Uterus (tissue), 2 donors: Measurements from ENCODE around the gene SULF2.

Source experiments
- POLR2A ChIP-seq, 2 donors: fragments of 450-650 bp; IDR thresholded peaks; one replicate each; pipeline ENCODE4 v1.6.1; 2016; ENCODE audit warnings: antibody characterized with exemption in 2 of 2, mild to moderate bottlenecking in 1 of 2, moderate library complexity in 1 of 2
- TF ChIP-seq, protein P1 (sequence below), 4 experiments: fragments of 200-600 bp in 2 of 4; fragments of 450-650 bp in 2 of 4; sonication (generic) in 2 of 4; IDR thresholded peaks; one replicate each; pipeline ENCODE4 v1.5.1; 2016 to 2019; ENCODE audit warnings: antibody characterized with exemption in 4 of 4, mild to moderate bottlenecking in 2 of 4, moderate library complexity in 1 of 4

DNA sequence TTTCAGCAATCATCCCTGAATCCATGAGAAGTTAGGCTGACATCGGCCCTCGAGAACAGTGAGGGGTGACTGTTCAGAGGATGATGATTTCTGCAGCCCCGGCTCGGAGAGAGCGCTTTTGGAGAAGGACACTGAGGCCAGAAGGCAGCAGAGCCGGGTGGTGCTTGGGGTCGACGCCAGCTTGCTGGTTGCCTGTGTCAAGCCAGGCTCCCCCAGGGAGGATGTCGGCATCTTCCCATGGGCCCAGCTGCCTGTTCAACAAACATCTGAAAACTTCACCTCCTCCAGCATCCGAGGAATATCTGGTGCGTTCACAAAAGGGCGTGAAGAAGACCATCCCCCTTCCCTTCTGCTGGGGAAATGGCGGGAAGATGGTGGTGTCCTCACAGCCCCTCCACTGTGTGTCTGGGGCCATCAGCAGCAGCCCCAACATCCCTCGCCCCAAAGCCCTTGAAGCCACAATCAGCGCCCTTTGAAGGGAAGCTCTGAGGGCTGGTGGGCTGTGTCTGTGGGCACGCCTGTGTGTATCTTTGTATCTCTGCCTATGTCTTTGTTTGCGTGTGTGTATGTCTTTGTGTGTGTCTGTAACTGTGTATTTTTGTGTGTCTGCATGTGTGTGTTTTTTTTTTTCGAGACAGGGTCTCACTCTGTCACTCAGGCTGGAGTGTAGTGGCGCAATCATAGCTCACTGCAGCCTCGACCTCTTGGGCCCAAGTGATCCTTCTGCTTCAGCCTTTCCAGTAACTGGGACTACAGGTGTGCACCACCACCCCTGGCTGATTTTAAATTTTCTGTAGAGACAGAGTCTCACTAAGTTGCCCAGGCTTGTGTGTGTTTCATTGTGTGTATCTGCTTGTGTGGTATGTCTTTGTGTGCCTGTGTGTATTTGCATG lies 97.9 kb downstream of the SULF2 start:
- TF ChIP-seq, protein P1, sequence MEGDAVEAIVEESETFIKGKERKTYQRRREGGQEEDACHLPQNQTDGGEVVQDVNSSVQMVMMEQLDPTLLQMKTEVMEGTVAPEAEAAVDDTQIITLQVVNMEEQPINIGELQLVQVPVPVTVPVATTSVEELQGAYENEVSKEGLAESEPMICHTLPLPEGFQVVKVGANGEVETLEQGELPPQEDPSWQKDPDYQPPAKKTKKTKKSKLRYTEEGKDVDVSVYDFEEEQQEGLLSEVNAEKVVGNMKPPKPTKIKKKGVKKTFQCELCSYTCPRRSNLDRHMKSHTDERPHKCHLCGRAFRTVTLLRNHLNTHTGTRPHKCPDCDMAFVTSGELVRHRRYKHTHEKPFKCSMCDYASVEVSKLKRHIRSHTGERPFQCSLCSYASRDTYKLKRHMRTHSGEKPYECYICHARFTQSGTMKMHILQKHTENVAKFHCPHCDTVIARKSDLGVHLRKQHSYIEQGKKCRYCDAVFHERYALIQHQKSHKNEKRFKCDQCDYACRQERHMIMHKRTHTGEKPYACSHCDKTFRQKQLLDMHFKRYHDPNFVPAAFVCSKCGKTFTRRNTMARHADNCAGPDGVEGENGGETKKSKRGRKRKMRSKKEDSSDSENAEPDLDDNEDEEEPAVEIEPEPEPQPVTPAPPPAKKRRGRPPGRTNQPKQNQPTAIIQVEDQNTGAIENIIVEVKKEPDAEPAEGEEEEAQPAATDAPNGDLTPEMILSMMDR (IDR thresholded peaks at IDR 0.05) = no peak
- TF ChIP-seq POLR2A (IDR thresholded peaks at IDR 0.05) = no peak
